ENCODE measurements around the gene ROBO1. TPM values are rescaled to one million over a fixed set of nuclear protein-coding genes. Genes with fewer than 3 reads are reported as not detected.
"Not testable (repeated sequence)": the region's sequence is repeated elsewhere in the genome, so short reads cannot be mapped to it uniquely, and the experiment has no call there.

The ROBO1 gene
- total RNA-seq (2012; rRNA removed) = 67.9 and 76.3 TPM in 2 replicates

DNA sequence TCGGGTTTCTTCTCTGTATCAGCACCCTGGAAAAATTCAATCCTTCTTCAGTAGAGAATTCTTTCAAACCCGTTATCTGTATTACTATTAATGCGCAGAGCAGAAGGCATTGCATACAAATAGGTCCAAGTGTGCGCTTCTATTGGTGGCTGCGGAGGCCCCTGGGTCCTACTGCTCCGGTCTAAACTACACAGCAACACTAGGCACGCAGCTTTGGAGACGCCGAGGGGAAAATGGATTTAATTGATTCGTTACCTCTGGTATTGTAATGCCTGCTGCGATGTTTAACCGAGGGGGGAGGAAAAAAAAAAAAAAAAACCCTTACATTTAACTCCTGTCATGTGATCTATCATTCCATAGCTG, at the start of gene ROBO1:
TSS of gene ROBO1 (minus strand) at position 94 of the 363 bp plus-strand sequence.
- Histone ChIP-seq H3K4me3 (ENCODE audit: low read length) (no peak within 1 kb of the TSS), H3K9ac (ENCODE audit: low read depth, low read length) (no peak within 1 kb of the TSS)

DNA sequence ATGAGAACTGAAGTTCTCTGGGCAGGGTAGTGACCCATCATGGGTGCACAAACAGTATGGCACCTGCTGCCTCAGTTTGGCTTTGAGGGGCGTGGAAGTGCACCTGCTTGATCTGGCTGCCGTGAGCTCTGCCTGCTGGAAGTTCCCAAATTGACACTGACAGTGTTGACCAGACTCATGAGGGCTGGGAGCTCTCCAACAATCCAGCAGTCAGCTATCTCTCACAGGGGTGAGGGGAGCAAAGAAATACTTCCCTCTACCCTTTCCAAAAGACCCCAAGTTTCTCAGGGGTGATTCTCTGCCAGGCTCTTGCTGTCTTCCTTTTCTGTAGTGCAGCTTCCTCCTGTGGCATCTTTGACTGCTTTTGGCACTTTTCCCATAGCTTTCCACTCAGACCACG, 49.4 kb upstream of the ROBO1 start:
- H3K4me3 ChIP-seq (ENCODE audit: low read length) = no peak overlapping the region
- no peaks in the 10 kb centered on the region for H3K27me3 ChIP-seq (ENCODE audit: control insufficient read depth, insufficient read depth, low read length)
- H3K9ac ChIP-seq (ENCODE audit: low read depth, low read length) = no peak overlapping the region
- H3K36me3 ChIP-seq (ENCODE audit: insufficient read depth, low read length) = no peaks in the 10 kb centered on the region
- H3K4me2 ChIP-seq (ENCODE audit: low read length) = no peak overlapping the region
- no peaks in the 10 kb centered on the region for H3K4me1 ChIP-seq (ENCODE audit: control insufficient read depth, insufficient read depth, low read length)
- H3K9me3 ChIP-seq (replicated peaks; ENCODE audit: low read length) = peaks cover 5% of the 10 kb centered on the region

More for the DNA sequence above, at the start of gene ROBO1:
- no peak within 1 kb of the TSS for H3K4me2 ChIP-seq (ENCODE audit: low read length)
- H3K4me1 ChIP-seq (ENCODE audit: control insufficient read depth, insufficient read depth, low read length) = no peaks in the 10 kb centered on the region
- H3K9me3 ChIP-seq (replicated peaks; ENCODE audit: low read length) = peaks cover 4% of the 10 kb centered on the region
- peaks cover 3% of the 10 kb centered on the region for H3K27me3 ChIP-seq (ENCODE audit: control insufficient read depth, insufficient read depth, low read length)
- H3K36me3 ChIP-seq (ENCODE audit: insufficient read depth, low read length) = no peaks in the 10 kb centered on the region

DNA sequence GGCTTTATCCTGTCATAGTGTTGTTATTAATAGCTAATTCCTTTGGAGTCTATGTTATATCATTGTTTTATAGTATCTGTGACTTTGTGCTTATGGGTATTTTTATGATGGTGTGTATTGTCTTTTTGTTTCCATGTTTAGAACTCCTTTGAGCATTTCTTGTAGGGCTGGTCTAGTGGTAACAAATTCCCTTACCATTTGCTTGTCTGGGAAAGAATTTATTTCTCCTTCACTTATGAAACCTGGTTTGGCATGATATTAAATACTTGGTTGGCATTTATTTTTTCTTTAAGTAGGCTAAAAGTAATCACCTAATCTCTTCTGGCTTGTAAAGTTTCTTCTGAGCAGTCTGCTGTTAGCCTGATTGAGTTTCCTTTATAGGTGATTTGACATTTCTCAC, 47.7 kb upstream of the ROBO1 start:
- H3K4me3 ChIP-seq (ENCODE audit: low read length) = no peak overlapping the region
- no peaks in the 10 kb centered on the region for H3K27me3 ChIP-seq (ENCODE audit: control insufficient read depth, insufficient read depth, low read length)
- no peaks in the 10 kb centered on the region for H3K4me1 ChIP-seq (ENCODE audit: control insufficient read depth, insufficient read depth, low read length)
- H3K9me3 ChIP-seq (replicated peaks; ENCODE audit: low read length) = peaks cover 5% of the 10 kb centered on the region
- no peak overlapping the region for H3K9ac ChIP-seq (ENCODE audit: low read depth, low read length)
- no peaks in the 10 kb centered on the region for H3K36me3 ChIP-seq (ENCODE audit: insufficient read depth, low read length)
- no peak overlapping the region for H3K4me2 ChIP-seq (ENCODE audit: low read length)

DNA sequence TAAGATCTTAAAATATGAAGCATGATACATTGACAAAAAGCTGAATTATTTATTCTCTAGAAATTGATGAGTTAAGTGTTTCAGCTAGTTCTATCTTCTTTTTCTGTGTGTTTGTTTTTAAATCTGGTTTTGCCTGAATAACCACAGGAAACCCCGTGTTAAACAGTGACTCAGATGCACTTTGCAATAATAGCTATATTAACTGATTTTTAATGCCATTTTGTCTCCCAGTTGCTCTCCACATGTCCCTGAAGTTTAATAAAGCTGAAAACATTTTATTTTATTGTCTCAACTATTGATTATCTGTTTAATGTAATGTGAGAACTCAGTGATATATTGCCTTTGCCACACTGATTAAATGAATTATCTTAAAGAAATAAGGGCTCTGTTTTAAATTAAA, 42.8 kb upstream of the ROBO1 start:
- Histone ChIP-seq H3K9me3 (replicated peaks; ENCODE audit: low read length) (no peaks in the 10 kb centered on the region), H3K27me3 (ENCODE audit: control insufficient read depth, insufficient read depth, low read length) (no peaks in the 10 kb centered on the region), H3K36me3 (ENCODE audit: insufficient read depth, low read length) (no peaks in the 10 kb centered on the region), H3K4me3 (ENCODE audit: low read length) (no peak overlapping the region), H3K4me1 (ENCODE audit: control insufficient read depth, insufficient read depth, low read length) (no peaks in the 10 kb centered on the region), H3K9ac (ENCODE audit: low read depth, low read length) (no peak overlapping the region), H3K4me2 (ENCODE audit: low read length) (no peak overlapping the region)

DNA sequence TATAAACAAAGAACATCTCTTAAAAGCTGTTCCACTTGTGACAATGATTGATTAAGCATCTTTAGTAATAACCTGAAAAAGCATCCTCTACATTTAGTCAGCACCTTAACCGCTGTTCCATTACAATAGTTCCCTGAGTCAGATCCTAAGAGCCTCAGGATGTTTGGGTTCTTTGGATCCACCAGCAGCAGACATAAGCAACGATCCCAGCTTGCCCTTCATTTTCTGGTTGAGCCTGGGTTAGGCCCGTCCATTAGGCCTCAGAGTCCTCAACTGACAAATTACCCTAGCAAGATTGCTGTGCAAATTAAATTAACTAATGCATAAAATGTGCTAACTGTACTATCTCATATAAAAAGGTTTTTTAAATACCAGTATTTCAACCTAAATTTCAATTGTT, 42.3 kb upstream of the ROBO1 start:
- no peak overlapping the region for H3K9ac ChIP-seq (ENCODE audit: low read depth, low read length)
- H3K4me1 ChIP-seq (ENCODE audit: control insufficient read depth, insufficient read depth, low read length) = no peaks in the 10 kb centered on the region
- H3K4me3 ChIP-seq (ENCODE audit: low read length) = no peak overlapping the region
- H3K36me3 ChIP-seq (ENCODE audit: insufficient read depth, low read length) = no peaks in the 10 kb centered on the region
- H3K4me2 ChIP-seq (ENCODE audit: low read length) = no peak overlapping the region
- no peaks in the 10 kb centered on the region for H3K9me3 ChIP-seq (replicated peaks; ENCODE audit: low read length)
- no peaks in the 10 kb centered on the region for H3K27me3 ChIP-seq (ENCODE audit: control insufficient read depth, insufficient read depth, low read length)

DNA sequence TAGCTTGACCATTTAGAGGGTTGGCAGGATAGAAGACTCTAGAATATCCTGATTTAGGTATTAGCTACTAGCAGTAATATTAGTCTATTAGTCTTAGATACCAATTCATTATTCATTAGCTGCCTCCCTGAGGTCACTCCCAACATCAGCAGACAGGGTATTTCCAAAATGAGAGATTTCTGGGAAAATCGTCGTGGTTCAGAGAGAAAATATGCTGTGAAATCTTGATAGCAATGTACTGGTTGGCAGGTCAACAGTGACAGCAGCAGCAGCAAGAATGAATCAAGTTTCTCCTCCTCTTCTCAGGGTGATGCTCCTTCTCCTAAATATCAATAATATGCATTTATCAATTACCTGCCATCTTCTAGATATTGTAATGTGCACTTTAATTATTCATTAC, 41.3 kb upstream of the ROBO1 start:
- no peak overlapping the region for H3K4me2 ChIP-seq (ENCODE audit: low read length)
- H3K4me3 ChIP-seq (ENCODE audit: low read length) = no peak overlapping the region
- H3K4me1 ChIP-seq (ENCODE audit: control insufficient read depth, insufficient read depth, low read length) = no peaks in the 10 kb centered on the region
- no peak overlapping the region for H3K9ac ChIP-seq (ENCODE audit: low read depth, low read length)
- H3K27me3 ChIP-seq (ENCODE audit: control insufficient read depth, insufficient read depth, low read length) = no peaks in the 10 kb centered on the region
- no peaks in the 10 kb centered on the region for H3K36me3 ChIP-seq (ENCODE audit: insufficient read depth, low read length)
- H3K9me3 ChIP-seq (replicated peaks; ENCODE audit: low read length) = no peaks in the 10 kb centered on the region

DNA sequence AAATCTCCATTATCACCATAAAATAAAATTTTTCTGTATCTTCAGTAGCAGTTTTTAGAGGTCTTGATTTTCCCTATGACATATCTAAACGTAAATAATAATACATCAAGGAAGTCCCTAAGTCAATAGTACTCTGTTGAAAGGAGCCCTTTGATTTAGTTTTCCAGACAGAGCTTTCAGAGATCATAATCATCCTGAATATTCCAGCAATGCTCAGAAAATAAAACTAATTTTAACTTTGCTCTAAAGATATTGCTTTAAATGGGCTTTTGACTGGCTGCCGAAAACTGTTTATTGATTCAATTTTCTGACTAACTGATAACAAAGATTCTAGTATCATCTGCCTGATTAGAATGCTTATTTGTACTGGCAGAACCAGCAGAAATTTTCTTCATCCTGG, 40.7 kb upstream of the ROBO1 start:
- no peaks in the 10 kb centered on the region for H3K9me3 ChIP-seq (replicated peaks; ENCODE audit: low read length)
- H3K36me3 ChIP-seq (ENCODE audit: insufficient read depth, low read length) = no peaks in the 10 kb centered on the region
- no peak overlapping the region for H3K9ac ChIP-seq (ENCODE audit: low read depth, low read length)
- H3K4me1 ChIP-seq (ENCODE audit: control insufficient read depth, insufficient read depth, low read length) = no peaks in the 10 kb centered on the region
- no peaks in the 10 kb centered on the region for H3K27me3 ChIP-seq (ENCODE audit: control insufficient read depth, insufficient read depth, low read length)
- H3K4me2 ChIP-seq (ENCODE audit: low read length) = no peak overlapping the region
- H3K4me3 ChIP-seq (ENCODE audit: low read length) = no peak overlapping the region

DNA sequence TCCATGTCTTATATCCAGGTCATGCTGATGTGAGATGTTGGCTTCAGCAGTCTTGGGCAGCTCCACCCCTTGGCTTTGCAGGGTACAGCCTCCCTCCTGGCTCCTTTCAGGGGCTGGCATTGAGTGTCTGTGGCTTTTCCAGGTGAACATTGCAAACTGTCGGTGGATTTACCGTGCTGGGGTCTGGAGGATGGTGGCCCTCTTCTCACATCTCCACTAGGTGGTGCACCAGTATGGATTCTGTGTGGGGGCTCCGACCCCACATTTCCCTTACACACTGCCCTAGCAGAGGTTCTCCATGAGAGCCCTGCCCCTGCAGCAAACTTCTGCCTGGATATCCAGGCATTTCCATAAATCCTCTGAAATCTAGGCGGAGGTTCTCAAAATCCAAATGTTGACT, 22.4 kb upstream of the ROBO1 start:
- H3K4me3 ChIP-seq (ENCODE audit: low read length) = not testable (repeated sequence)

DNA sequence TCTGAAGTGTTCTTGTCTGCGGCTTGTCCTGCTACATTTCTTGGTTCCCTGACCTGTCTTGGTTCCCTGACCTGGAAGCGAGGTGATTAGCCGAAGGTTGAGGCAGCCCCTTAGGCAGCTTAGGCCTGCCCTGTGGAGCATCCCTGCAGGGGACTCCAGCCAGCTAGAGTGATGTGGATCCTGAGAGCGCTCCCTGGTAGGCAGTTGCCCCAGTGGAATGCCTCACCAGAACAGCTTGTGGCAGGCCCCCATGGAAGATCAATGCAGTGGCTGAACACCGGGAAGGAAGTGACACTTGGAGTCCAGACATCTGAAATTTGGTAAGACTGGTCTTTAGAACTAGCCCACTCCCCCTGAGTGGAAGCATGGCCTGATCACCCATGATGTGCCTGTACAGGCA, 5.5 kb upstream of the ROBO1 start:
- Histone ChIP-seq H3K36me3 (ENCODE audit: insufficient read depth, low read length) (no peaks in the 10 kb centered on the region), H3K9me3 (replicated peaks; ENCODE audit: low read length) (no peaks in the 10 kb centered on the region), H3K4me3 (ENCODE audit: low read length) (no peak overlapping the region), H3K4me2 (ENCODE audit: low read length) (no peak overlapping the region), H3K9ac (ENCODE audit: low read depth, low read length) (no peak overlapping the region), H3K4me1 (ENCODE audit: control insufficient read depth, insufficient read depth, low read length) (no peaks in the 10 kb centered on the region), H3K27me3 (ENCODE audit: control insufficient read depth, insufficient read depth, low read length) (no peaks in the 10 kb centered on the region)

More for the DNA sequence above, 22.4 kb upstream of the ROBO1 start:
- H3K9ac ChIP-seq (ENCODE audit: low read depth, low read length); H3K27me3 ChIP-seq (ENCODE audit: control insufficient read depth, insufficient read depth, low read length); H3K4me1 ChIP-seq (ENCODE audit: control insufficient read depth, insufficient read depth, low read length); H3K4me2 ChIP-seq (ENCODE audit: low read length); H3K36me3 ChIP-seq (ENCODE audit: insufficient read depth, low read length); H3K9me3 ChIP-seq (replicated peaks; ENCODE audit: low read length): not testable (repeated sequence)

DNA sequence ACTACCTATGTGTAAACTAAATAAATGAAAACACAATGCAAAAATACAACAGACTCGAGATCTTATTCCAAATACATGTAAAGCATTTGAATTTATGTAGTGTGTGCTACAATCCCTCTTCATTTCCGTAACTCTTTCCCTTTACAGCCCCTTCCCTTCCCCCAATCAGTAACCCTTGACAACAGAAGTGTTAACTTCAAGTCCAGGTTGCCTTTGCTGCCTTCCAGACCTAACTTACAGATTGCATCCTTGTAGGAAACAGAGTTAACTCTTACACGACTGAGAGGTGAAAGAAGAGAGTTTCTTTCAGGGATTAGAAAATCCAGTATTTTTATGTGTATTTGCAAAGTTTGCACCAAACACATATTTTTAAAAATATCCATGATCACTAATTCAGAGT, 1.4 kb upstream of the ROBO1 start:
- peaks cover 4% of the 10 kb centered on the region for H3K9me3 ChIP-seq (replicated peaks; ENCODE audit: low read length)
- no peak overlapping the region for H3K4me3 ChIP-seq (ENCODE audit: low read length)
- H3K27me3 ChIP-seq (ENCODE audit: control insufficient read depth, insufficient read depth, low read length) = peaks cover 3% of the 10 kb centered on the region
- H3K4me1 ChIP-seq (ENCODE audit: control insufficient read depth, insufficient read depth, low read length) = no peaks in the 10 kb centered on the region
- no peak overlapping the region for H3K4me2 ChIP-seq (ENCODE audit: low read length)
- no peak overlapping the region for H3K9ac ChIP-seq (ENCODE audit: low read depth, low read length)
- no peaks in the 10 kb centered on the region for H3K36me3 ChIP-seq (ENCODE audit: insufficient read depth, low read length)

DNA sequence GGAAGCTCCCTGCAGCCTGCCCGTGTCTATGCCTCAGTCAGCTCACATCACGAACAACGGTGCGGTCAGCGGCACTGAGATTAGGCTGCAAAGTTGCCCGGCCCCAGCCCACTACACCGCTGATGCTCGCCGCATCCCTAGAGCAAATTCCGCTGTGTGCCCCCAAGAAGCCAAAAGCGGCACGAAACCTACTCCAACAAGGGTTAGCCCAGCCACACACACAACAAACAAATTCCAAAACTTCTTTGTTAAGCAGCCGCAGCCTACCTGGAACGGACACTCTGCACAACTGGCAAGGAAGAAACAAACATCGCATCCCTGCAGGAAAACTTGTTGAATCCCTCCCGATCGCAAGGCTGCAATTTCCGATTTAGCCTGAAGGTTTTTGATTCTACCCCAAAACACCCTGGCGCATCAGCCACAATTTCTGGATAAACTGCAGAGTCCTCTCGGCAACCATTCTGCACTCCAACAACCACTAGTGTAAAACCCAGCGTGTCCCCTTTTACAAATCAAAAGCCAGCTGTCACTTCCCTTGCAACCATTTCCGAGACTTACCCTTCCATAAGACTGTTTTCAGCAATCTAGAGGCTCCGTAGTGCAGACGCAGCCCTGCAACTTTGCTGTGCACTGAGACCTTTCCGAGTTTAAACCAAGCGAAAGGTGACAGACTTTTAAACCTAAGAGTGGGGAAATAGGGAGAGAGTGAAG, 449 bp downstream of the ROBO1 start:
- Histone ChIP-seq H3K9ac (ENCODE audit: low read depth, low read length) (no peak overlapping the region), H3K36me3 (ENCODE audit: insufficient read depth, low read length) (no peaks in the 10 kb centered on the region), H3K9me3 (replicated peaks; ENCODE audit: low read length) (peaks cover 4% of the 10 kb centered on the region), H3K4me1 (ENCODE audit: control insufficient read depth, insufficient read depth, low read length) (no peaks in the 10 kb centered on the region), H3K4me3 (ENCODE audit: low read length) (no peak overlapping the region), H3K4me2 (ENCODE audit: low read length) (no peak overlapping the region), H3K27me3 (ENCODE audit: control insufficient read depth, insufficient read depth, low read length) (peaks cover 3% of the 10 kb centered on the region)

DNA sequence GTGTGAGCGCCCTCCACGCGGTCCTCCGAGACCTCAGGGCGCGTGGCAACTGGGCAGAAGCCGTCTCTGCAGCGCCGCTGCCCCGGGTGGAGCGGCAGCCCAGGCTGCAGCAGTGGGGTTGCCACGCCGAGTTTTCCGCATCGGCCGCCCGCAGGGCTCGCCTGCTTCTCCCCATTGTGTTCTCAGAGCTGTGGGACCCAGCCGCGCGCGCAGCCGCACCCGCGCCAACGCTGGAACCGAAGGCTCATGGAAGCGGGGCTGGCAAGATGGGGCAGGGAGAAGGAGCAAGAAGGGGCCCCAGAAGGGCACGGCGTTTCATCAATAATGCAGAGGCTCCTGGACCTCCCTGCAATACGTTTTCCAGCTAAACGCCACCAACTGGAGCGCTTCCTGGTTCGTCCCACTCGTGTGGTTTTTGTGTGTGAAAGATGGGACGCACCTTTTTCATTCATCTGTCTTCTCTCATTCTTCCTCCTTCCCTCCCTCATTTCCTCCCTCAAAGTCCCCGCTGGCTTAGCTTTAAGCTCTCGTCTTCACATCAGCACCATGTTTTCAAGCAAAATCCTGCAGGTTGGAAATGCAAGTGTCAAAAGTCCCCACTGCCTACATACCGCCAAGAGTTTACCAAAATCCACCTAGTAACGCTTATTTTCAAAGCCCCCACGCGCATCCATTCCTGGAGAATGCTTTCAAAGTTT, 1.2 kb downstream of the ROBO1 start:
- Histone ChIP-seq H3K9me3 (replicated peaks; ENCODE audit: low read length) (peaks cover 4% of the 10 kb centered on the region), H3K4me3 (ENCODE audit: low read length) (no peak overlapping the region), H3K9ac (ENCODE audit: low read depth, low read length) (no peak overlapping the region), H3K36me3 (ENCODE audit: insufficient read depth, low read length) (no peaks in the 10 kb centered on the region), H3K27me3 (ENCODE audit: control insufficient read depth, insufficient read depth, low read length) (peaks cover 3% of the 10 kb centered on the region), H3K4me1 (ENCODE audit: control insufficient read depth, insufficient read depth, low read length) (no peaks in the 10 kb centered on the region), H3K4me2 (ENCODE audit: low read length) (no peak overlapping the region)
